Heart left ventricle (tissue), 13 donors: ENCODE measurements around the gene TMEM209.

Experiments
- POLR2A ChIP-seq, 2 donors: fragments of 450-650 bp; IDR thresholded peaks; one replicate each; pipeline ENCODE4 v1.6.1; 2017; ENCODE audit warnings: antibody characterized with exemption in 2 of 2, mild to moderate bottlenecking in 2 of 2, moderate library complexity in 2 of 2
- TF ChIP-seq, protein P1 (sequence below), 12 donors: fragments of 200-600 bp; sonication (generic) in 4 of 12; IDR thresholded peaks; one replicate each; pipeline versions ENCODE4 v1.5.0 to v1.8.0; 2018 to 2022; ENCODE audit warnings: antibody characterized with exemption in 12 of 12, mild to moderate bottlenecking in 5 of 12
- donor health status: ischemic (EF 13 %, LVEDD 7.1; RV severe dilation, severe dysfunction).
- donor health status: DM: no; HTN: yes; CAD: no.
- donor health status: DM: no; HTN: no; CAD: no.
- donor health status: ischemic (EF 25% LVEDD 6.9; RV normal size, moderate dysfunction).
- donor health status: ischemic (EF 25% LVEDD 5.7; RV mildly dilated, moderate dysfunction).
- donor health status: ischemic (EF 35%, LVEDD 5.7; RV mildly dilated, moderate dysfunction).
- donor health status: nonischemic (EF 11% LVEDD 7.7; RV severe dilation, severe dysfunction).
- donor health status: DM: yes; HTN: yes; CAD: no.
- donor health status: PGD.
- donor health status: ischemic (EF 29% LVEDD 5.4; RV normal size, mild dysfunction).
- donor health status: nonischemic (EF 23%, LVEDD 6.1; RV moderate dilation, normal function).

DNA sequence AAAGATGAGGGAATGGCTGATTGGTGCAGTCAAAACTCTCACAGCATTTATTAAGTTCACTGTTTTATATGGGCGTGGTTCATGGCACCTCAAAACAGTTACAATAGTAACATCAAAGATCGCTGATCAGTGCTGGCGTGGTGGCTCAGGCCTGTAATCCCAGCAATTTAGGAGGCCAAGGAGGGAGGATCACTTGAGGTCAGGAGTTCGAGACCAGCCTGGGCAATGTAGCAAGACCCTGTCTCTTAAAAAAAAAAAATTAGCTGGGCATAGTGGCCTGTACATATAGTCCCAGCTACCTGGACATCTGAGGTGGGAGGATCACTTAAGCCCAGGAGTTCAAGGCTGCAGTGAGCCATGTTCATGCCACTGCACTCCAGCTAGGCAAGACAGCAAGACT is 86.4 kb downstream of the TMEM209 start:
- TF ChIP-seq POLR2A (IDR thresholded peaks at IDR 0.05) = no peak
- TF ChIP-seq, protein P1, sequence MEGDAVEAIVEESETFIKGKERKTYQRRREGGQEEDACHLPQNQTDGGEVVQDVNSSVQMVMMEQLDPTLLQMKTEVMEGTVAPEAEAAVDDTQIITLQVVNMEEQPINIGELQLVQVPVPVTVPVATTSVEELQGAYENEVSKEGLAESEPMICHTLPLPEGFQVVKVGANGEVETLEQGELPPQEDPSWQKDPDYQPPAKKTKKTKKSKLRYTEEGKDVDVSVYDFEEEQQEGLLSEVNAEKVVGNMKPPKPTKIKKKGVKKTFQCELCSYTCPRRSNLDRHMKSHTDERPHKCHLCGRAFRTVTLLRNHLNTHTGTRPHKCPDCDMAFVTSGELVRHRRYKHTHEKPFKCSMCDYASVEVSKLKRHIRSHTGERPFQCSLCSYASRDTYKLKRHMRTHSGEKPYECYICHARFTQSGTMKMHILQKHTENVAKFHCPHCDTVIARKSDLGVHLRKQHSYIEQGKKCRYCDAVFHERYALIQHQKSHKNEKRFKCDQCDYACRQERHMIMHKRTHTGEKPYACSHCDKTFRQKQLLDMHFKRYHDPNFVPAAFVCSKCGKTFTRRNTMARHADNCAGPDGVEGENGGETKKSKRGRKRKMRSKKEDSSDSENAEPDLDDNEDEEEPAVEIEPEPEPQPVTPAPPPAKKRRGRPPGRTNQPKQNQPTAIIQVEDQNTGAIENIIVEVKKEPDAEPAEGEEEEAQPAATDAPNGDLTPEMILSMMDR (IDR thresholded peaks at IDR 0.05) = no peak
